ENCODE measurements around the gene SBF2. TPM values are rescaled to one million over a fixed set of nuclear protein-coding genes. Genes with fewer than 3 reads are reported as not detected.

The SBF2 gene
- total RNA-seq, 4 donors from 2014 or later, result 75.0 to 104 (median 86.9) TPM

DNA sequence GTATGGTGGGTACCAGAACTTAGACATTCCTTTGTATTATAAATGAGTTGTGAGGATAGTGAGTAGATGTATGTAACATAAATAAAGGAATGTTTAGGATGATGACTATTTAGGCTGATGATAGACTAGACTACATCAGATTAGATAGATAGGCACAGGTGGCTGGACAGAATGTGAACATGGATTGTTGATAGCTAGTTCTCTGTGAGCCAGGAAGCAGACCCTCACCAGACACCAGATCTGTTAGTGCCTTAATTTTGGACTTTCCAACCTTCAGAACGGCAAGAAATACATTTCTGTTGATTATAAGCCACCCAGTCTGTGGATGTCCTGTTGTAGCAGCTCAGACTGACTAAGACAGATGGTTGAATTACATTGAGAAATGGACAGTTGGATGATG, 530.7 kb downstream of the SBF2 start:
- WGBS, 2 donors, result 87 to 96% methylated on average over 1 of the region's 1 CpG
- no peaks in the 10 kb centered on the region for H3K27me3 ChIP-seq
- no peaks in the 10 kb centered on the region for H3K9me3 ChIP-seq
- TF ChIP-seq POLR2A (IDR thresholded peaks at IDR 0.05) (no peak), EP300 (IDR thresholded peaks at IDR 0.05) (no peak), CTCF (IDR thresholded peaks at IDR 0.05) (no peak)
- peaks cover 0 to 58% (median 20%) of the 10 kb centered on the region in 4 donors for H3K4me1 ChIP-seq
- no peak overlapping the region for H3K27ac ChIP-seq
- H3K36me3 ChIP-seq, result no peaks in the 10 kb centered on the region
- no peak for DNase-seq (ENCODE audit: low spot score in 2 of 2)
- no peak overlapping the region for H3K4me3 ChIP-seq

GRCh38 chr11:9762531-9762930, 531.5 kb downstream of the SBF2 start:
- DNase-seq (ENCODE audit: low spot score in 2 of 2), result no peak
- H3K4me3 ChIP-seq, result no peak overlapping the region
- H3K9me3 ChIP-seq, result no peaks in the 10 kb centered on the region
- 90 to 97% methylated on average over 4 of the region's 4 CpGs for WGBS, 2 donors
- H3K36me3 ChIP-seq, result no peaks in the 10 kb centered on the region
- H3K27ac ChIP-seq, result peak overlapping the region in 1 of 4 donors; percentile 8
- peaks cover 0 to 62% (median 22%) of the 10 kb centered on the region in 4 donors for H3K4me1 ChIP-seq
- H3K27me3 ChIP-seq, result no peaks in the 10 kb centered on the region
- TF ChIP-seq CTCF (IDR thresholded peaks at IDR 0.05) (no peak), EP300 (IDR thresholded peaks at IDR 0.05) (no peak), POLR2A (IDR thresholded peaks at IDR 0.05) (no peak)

DNA sequence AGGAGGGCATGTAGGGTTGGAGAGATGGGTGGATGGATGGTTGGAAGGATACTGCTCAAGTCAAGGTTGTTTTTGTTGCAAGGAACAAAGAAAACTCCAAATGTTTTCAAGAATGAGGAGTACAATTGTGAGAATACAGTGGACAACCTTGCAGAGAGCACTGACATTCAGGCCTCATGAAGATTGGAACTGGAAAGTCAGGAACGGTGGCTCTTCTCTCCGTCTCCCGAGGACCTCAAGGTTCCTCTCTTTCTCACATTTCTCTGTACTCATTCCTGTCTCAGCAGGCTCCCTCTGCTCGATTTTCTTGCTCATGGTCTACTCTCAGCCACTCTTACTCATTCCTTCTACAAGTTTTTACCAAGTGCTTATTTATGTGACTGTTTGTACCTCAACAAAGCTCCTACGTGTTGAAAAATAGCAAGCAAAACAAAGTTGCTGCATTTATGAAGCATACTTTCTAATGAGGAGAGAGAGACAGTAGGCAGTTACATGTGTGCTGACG, 532.5 kb downstream of the SBF2 start:
- Histone ChIP-seq H3K4me3 (no peak overlapping the region), H3K4me1 (peaks cover 0 to 65% (median 27%) of the 10 kb centered on the region in 4 donors), H3K27ac (no peak overlapping the region), H3K27me3 (no peaks in the 10 kb centered on the region), H3K36me3 (no peaks in the 10 kb centered on the region), H3K9me3 (no peaks in the 10 kb centered on the region)
- WGBS, 2 donors, result 85 to 87% methylated on average over 6 of the region's 6 CpGs
- no peak for DNase-seq (ENCODE audit: low spot score in 2 of 2)
- TF ChIP-seq CTCF (IDR thresholded peaks at IDR 0.05) (no peak), EP300 (IDR thresholded peaks at IDR 0.05) (no peak), POLR2A (IDR thresholded peaks at IDR 0.05) (no peak)

- Histone ChIP-seq H3K4me1 (peaks cover 0 to 64% (median 35%) of the 10 kb centered on the region in 4 donors), H3K9me3 (no peaks in the 10 kb centered on the region)
- WGBS, 2 donors, result 13 to 24% methylated on average over 3 of the region's 3 CpGs
Measured at GRCh38 chr11:9760193-9760575, 533.8 kb downstream of the SBF2 start.

More at GRCh38 chr11:9760193-9760575, 533.8 kb downstream of the SBF2 start:
- H3K36me3 ChIP-seq, result no peaks in the 10 kb centered on the region
- DNase-seq (ENCODE audit: low spot score in 2 of 2), result peak; percentile 89
- H3K27me3 ChIP-seq, result no peaks in the 10 kb centered on the region
- no peak overlapping the region for H3K4me3 ChIP-seq
- TF ChIP-seq EP300 (IDR thresholded peaks at IDR 0.05), result peak in 1 of 2 donors; percentile 16
- TF ChIP-seq CTCF (IDR thresholded peaks at IDR 0.05), result no peak
- no peak for TF ChIP-seq POLR2A (IDR thresholded peaks at IDR 0.05)
- peak overlapping the region; percentile 31 to 95 (median 82) for H3K27ac ChIP-seq

Data from tibial nerve (tissue), 4 donors.